GM21423 (cell line): ENCODE data around the gene C16orf74.
A peak's percentile ranks its signal among the peaks of the same experiment; 100 is the strongest.

Experiments
- ATAC-seq: cut with Tn5 transposase; IDR thresholded peaks from one replicate; pipeline ENCODE4 v1.9.1; 2021; ENCODE audit warnings: mild to moderate bottlenecking, moderate library complexity; ENCODE audit not compliant: unreplicated experiment

C16orf74 gene

GRCh38 chr16:85698935-85699558, 51.8 kb downstream of the C16orf74 start:
- no peak for ATAC-seq

GRCh38 chr16:85698459-85698891, 52.4 kb downstream of the C16orf74 start:
- no peak for ATAC-seq

GRCh38 chr16:85697431-85697830, 53.5 kb downstream of the C16orf74 start:
- ATAC-seq = no peak

- no peak for ATAC-seq
Observed at GRCh38 chr16:85696781-85697180, 54.1 kb downstream of the C16orf74 start.

GRCh38 chr16:85695196-85696128, 55.4 kb downstream of the C16orf74 start:
- ATAC-seq = no peak

- ATAC-seq = no peak
Observed at GRCh38 chr16:85690469-85691064, 60.3 kb downstream of the C16orf74 start.

- no peak for ATAC-seq
Observed at GRCh38 chr16:85689950-85690320, 61.0 kb downstream of the C16orf74 start.

- ATAC-seq = no peak
Observed at GRCh38 chr16:85689285-85689949, 61.5 kb downstream of the C16orf74 start.

- ATAC-seq = peak; percentile 94
Observed at GRCh38 chr16:85688586-85689284, 62.2 kb downstream of the C16orf74 start, which contains the start of gene GINS2. GINS2 (minus strand) TSS chr16:85688954; CDS start chr16:85688898, 56 bp downstream.

- no peak for ATAC-seq
Observed at GRCh38 chr16:85687651-85688471, 63.0 kb downstream of the C16orf74 start.

GRCh38 chr16:85686912-85687591, 63.8 kb downstream of the C16orf74 start:
- no peak for ATAC-seq

- ATAC-seq = no peak
Observed at GRCh38 chr16:85685251-85685650, 65.6 kb downstream of the C16orf74 start.

GRCh38 chr16:85683363-85683762, 67.5 kb downstream of the C16orf74 start:
- ATAC-seq = no peak

GRCh38 chr16:85682516-85682915, 68.4 kb downstream of the C16orf74 start:
- no peak for ATAC-seq

GRCh38 chr16:85681255-85681654, 69.6 kb downstream of the C16orf74 start:
- no peak for ATAC-seq

- no peak for ATAC-seq
Observed at GRCh38 chr16:85680352-85680944, 70.4 kb downstream of the C16orf74 start.

- ATAC-seq = no peak
Observed at GRCh38 chr16:85679870-85680269, 71.0 kb downstream of the C16orf74 start.

GRCh38 chr16:85678821-85679220, 72.1 kb downstream of the C16orf74 start:
- ATAC-seq = no peak

- ATAC-seq = no peak
Observed at GRCh38 chr16:85678016-85678415, 72.9 kb downstream of the C16orf74 start.
